Gastrocnemius medialis (tissue), 4 donors: ENCODE measurements around the gene SDCCAG8.

ENCODE experiments used
- POLR2A ChIP-seq, 2 donors: fragments of 450-650 bp; IDR thresholded peaks; one replicate each; pipeline ENCODE4 v1.6.1; 2017; ENCODE audit warnings: antibody characterized with exemption in 2 of 2, mild to moderate bottlenecking in 2 of 2, moderate library complexity in 2 of 2
- TF ChIP-seq, protein P1 (sequence below), 5 experiments: fragments of 450-650 bp in 3 of 5; fragments of 200-600 bp in 2 of 5; sonication (generic) in 2 of 5; IDR thresholded peaks in 4 of 5; conservative IDR thresholded peaks in 1 of 5; 1 replicate in 4 of 5; 2 replicates in 1 of 5; pipeline ENCODE4 v1.5.1; 2016 to 2019; ENCODE audit warnings: antibody characterized with exemption in 5 of 5, mild to moderate bottlenecking in 3 of 5, moderate library complexity in 3 of 5

DNA sequence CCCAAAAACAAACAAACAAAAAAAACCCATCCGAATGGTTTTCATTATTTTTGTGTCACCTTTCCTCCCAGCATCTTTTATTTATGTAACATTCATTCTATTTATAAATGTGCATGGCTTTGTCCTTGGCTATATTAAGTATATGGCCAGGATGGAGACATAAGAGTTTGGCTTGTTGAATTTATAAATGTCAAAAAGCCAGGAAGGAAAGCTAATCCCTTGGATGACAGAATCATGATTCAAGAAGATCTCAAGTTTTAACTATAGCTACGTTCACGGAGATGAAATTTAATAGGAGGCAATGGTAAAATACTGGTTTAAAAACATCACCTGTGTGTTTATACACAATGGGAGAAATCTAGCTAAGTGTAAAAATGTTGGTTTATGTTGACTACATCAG is 5.7 kb upstream of the SDCCAG8 start:
- TF ChIP-seq, protein P1, sequence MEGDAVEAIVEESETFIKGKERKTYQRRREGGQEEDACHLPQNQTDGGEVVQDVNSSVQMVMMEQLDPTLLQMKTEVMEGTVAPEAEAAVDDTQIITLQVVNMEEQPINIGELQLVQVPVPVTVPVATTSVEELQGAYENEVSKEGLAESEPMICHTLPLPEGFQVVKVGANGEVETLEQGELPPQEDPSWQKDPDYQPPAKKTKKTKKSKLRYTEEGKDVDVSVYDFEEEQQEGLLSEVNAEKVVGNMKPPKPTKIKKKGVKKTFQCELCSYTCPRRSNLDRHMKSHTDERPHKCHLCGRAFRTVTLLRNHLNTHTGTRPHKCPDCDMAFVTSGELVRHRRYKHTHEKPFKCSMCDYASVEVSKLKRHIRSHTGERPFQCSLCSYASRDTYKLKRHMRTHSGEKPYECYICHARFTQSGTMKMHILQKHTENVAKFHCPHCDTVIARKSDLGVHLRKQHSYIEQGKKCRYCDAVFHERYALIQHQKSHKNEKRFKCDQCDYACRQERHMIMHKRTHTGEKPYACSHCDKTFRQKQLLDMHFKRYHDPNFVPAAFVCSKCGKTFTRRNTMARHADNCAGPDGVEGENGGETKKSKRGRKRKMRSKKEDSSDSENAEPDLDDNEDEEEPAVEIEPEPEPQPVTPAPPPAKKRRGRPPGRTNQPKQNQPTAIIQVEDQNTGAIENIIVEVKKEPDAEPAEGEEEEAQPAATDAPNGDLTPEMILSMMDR (IDR thresholded peaks at IDR 0.05 in 4 of 5, conservative IDR thresholded peaks at IDR 0.05 in 1 of 5): no peak
- no peak for TF ChIP-seq POLR2A (IDR thresholded peaks at IDR 0.05)
